KMS-11 (cell line): ENCODE results near the gene SCN9A.

ENCODE experiments used
- H2AFZ ChIP-seq: fragments of 200-600 bp; sonication (generic); 2 replicates; pipeline ENCODE4 v1.6.1; 2016; ENCODE audit warnings: antibody characterized with exemption, mixed run types, low read depth
- H3K27ac ChIP-seq: fragments of 200-600 bp; sonication (generic); 2 replicates; pipeline ENCODE4 v1.6.1; 2016; ENCODE audit warnings: mild to moderate bottlenecking, mixed run types
- H3K27me3 ChIP-seq: fragments of 200-600 bp; sonication (generic); 2 replicates; pipeline ENCODE4 v1.6.1; 2017; ENCODE audit warnings: mild to moderate bottlenecking, low read depth, mixed run types, moderate library complexity; ENCODE audit not compliant: insufficient read depth
- H3K36me3 ChIP-seq: fragments of 200-600 bp; sonication (generic); 2 replicates; pipeline ENCODE4 v1.6.1; 2017; ENCODE audit warnings: mild to moderate bottlenecking, mixed run types; ENCODE audit not compliant: insufficient read depth
- H3K4me1 ChIP-seq: fragments of 200-600 bp; sonication (generic); 2 replicates; pipeline ENCODE4 v1.6.1; 2016; ENCODE audit warnings: mild to moderate bottlenecking, low read depth, mixed run types; ENCODE audit not compliant: poor library complexity, severe bottlenecking
- H3K4me2 ChIP-seq: fragments of 200-600 bp; sonication (generic); 2 replicates; pipeline ENCODE4 v1.7.0; 2016; ENCODE audit warnings: mild to moderate bottlenecking, mixed run types
- H3K4me3 ChIP-seq: fragments of 200-600 bp; sonication (generic); IDR thresholded peaks from 2 replicates; pipeline ENCODE4 v1.6.1; 2017; ENCODE audit warnings: low read depth, low read length, mixed read lengths; ENCODE audit not compliant: insufficient read depth
- H3K79me2 ChIP-seq: fragments of 200-600 bp; sonication (generic); 2 replicates; pipeline ENCODE4 v1.6.1; 2016; ENCODE audit warnings: low read depth, mixed run types; ENCODE audit not compliant: insufficient read depth
- H3K9ac ChIP-seq: fragments of 200-600 bp; sonication (generic); 2 replicates; pipeline ENCODE4 v1.6.1; 2016; ENCODE audit warnings: mild to moderate bottlenecking, mixed run types
- H4K20me1 ChIP-seq: fragments of 200-600 bp; sonication (generic); 2 replicates; pipeline ENCODE4 v1.6.1; 2016; ENCODE audit warnings: mild to moderate bottlenecking, mixed run types; ENCODE audit not compliant: insufficient read depth
- CTCF ChIP-seq: fragments of 200-600 bp; sonication (generic); conservative IDR thresholded peaks from 2 replicates; pipeline ENCODE4 v1.6.1; 2017; ENCODE audit warnings: low read depth, mild to moderate bottlenecking, antibody characterized with exemption, low read length, moderate library complexity, mixed read lengths

Gene SCN9A

DNA sequence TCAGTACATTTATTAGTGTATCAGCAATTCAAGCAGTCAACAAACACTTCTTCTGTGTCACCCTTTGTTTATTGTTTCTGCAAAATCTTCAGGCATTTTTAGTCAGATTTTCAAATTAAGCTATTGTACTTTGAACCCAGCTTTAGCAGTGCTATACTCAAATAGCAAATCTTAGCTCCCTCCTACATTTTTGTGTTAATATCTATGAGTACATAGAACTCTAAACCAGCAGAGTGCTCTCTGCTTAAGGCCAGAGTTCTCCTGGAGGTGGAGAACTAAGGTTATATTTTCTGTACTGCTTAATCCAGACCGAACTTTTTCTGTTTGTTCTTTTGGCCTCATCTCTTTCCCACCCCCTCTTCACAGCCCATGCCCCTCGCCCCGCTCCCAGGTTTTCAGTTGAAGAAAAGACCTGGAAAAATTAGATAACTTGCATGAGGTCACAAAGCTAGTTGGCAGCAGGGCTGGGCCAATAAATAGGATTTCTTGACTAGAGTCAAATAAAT is 218.7 kb downstream of the SCN9A start:
- no peak for TF ChIP-seq CTCF
- no peak overlapping the region for H3K4me3 ChIP-seq
- no peaks in the 10 kb centered on the region for H3K36me3 ChIP-seq
- no peaks in the 10 kb centered on the region for H4K20me1 ChIP-seq
- H3K4me2 ChIP-seq, result no peak overlapping the region
- H3K9ac ChIP-seq, result no peak overlapping the region
- H3K27me3 ChIP-seq, result no peaks in the 10 kb centered on the region
- H2AFZ ChIP-seq, result no peak overlapping the region
- no peak overlapping the region for H3K27ac ChIP-seq
- no peaks in the 10 kb centered on the region for H3K79me2 ChIP-seq
- H3K4me1 ChIP-seq, result no peaks in the 10 kb centered on the region

DNA sequence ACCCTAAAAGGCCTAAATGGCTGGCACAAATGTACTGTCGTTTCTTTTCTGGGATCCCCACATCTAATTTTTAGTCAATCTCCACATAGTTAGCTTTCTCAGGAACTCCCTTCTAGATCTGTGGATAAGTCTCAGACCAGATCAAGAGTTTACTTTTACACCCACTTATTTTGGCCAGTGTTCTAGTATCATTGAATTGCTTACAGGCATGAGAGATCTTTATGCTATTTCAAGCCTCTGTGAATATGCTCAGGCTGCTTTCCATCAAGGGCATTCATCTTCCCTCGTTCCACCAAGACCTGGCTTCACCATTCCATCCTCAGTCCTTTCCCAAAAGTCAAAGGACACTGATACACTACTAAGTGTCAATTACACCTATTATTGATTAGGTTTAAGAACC is 220.2 kb downstream of the SCN9A start:
- Histone ChIP-seq H3K4me3 (no peak overlapping the region), H3K4me1 (no peaks in the 10 kb centered on the region), H3K79me2 (no peaks in the 10 kb centered on the region), H3K9ac (no peak overlapping the region), H3K27ac (no peak overlapping the region), H4K20me1 (no peaks in the 10 kb centered on the region), H3K27me3 (no peaks in the 10 kb centered on the region), H3K36me3 (no peaks in the 10 kb centered on the region), H3K4me2 (no peak overlapping the region), H2AFZ (no peak overlapping the region)
- TF ChIP-seq CTCF, result no peak

GRCh38 chr2:166154685-166155338 is 220.9 kb downstream of the SCN9A start:
- Histone ChIP-seq H3K4me1 (no peaks in the 10 kb centered on the region), H3K79me2 (no peaks in the 10 kb centered on the region)

DNA sequence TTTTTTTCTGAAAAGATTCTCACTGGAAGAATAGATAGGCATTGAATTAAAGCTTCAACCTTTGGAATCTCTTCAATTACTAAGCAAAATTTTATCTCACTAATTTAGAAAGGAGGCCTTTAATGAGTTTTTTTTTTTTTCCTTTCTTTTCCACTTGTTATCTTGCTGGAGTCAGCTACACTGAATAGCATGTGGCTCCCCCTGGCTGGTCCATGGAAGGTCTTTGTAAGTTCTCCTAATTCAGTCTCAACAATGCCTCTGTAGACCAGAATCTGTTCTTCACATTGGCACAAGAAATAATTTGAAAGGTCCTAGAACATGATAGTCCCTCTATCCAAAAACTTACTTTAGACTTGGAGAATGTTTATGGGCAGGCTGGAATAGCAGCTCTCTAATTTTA is 223.7 kb downstream of the SCN9A start:
- H3K4me2 ChIP-seq, result no peak overlapping the region
- no peak overlapping the region for H3K9ac ChIP-seq
- no peak overlapping the region for H2AFZ ChIP-seq
- no peak overlapping the region for H3K4me3 ChIP-seq
- no peaks in the 10 kb centered on the region for H3K36me3 ChIP-seq
- no peak overlapping the region for H3K27ac ChIP-seq
- no peaks in the 10 kb centered on the region for H3K4me1 ChIP-seq
- no peak for TF ChIP-seq CTCF
- no peaks in the 10 kb centered on the region for H4K20me1 ChIP-seq
- no peaks in the 10 kb centered on the region for H3K79me2 ChIP-seq
- no peaks in the 10 kb centered on the region for H3K27me3 ChIP-seq

More at GRCh38 chr2:166154685-166155338, 220.9 kb downstream of the SCN9A start:
- TF ChIP-seq CTCF, result no peak
- Histone ChIP-seq H2AFZ (no peak overlapping the region), H3K9ac (no peak overlapping the region), H3K27me3 (no peaks in the 10 kb centered on the region), H4K20me1 (no peaks in the 10 kb centered on the region), H3K27ac (no peak overlapping the region), H3K4me3 (no peak overlapping the region), H3K36me3 (no peaks in the 10 kb centered on the region), H3K4me2 (no peak overlapping the region)
